ENCODE results near the gene TENT4B.

Gene TENT4B

GRCh38 chr16:50198802-50199403, 45.8 kb downstream of the TENT4B start:
- DNase-seq = no peak

GRCh38 chr16:50201787-50202186, 48.7 kb downstream of the TENT4B start:
- DNase-seq = no peak

- no peak for DNase-seq
Measured at GRCh38 chr16:50202926-50203624, 50.0 kb downstream of the TENT4B start.

GRCh38 chr16:50203681-50204080, 50.6 kb downstream of the TENT4B start:
- no peak for DNase-seq

GRCh38 chr16:50204453-50205108, 51.5 kb downstream of the TENT4B start:
- DNase-seq = no peak

- DNase-seq = no peak
Measured at GRCh38 chr16:50207652-50208051, 54.5 kb downstream of the TENT4B start.

GRCh38 chr16:50208460-50208931, 55.4 kb downstream of the TENT4B start:
- DNase-seq = no peak

GRCh38 chr16:50209546-50210265, 56.6 kb downstream of the TENT4B start:
- DNase-seq = no peak

- DNase-seq = peak; percentile 38
Measured at GRCh38 chr16:50210266-50211038, 57.3 kb downstream of the TENT4B start.

- DNase-seq = no peak
Measured at GRCh38 chr16:50213939-50214519, 60.9 kb downstream of the TENT4B start.

GRCh38 chr16:50215680-50216079, 62.6 kb downstream of the TENT4B start:
- no peak for DNase-seq

- DNase-seq = no peak
Measured at GRCh38 chr16:50216231-50216630, 63.1 kb downstream of the TENT4B start.

GRCh38 chr16:50219402-50219975, 66.4 kb downstream of the TENT4B start:
- DNase-seq = no peak

- DNase-seq = no peak
Measured at GRCh38 chr16:50224286-50224685, 71.2 kb downstream of the TENT4B start.

- DNase-seq = no peak
Measured at GRCh38 chr16:50227120-50227519, 74.0 kb downstream of the TENT4B start.

GRCh38 chr16:50227665-50228064, 74.6 kb downstream of the TENT4B start:
- no peak for DNase-seq

- no peak for DNase-seq
Measured at GRCh38 chr16:50228364-50228868, 75.3 kb downstream of the TENT4B start.

- DNase-seq = no peak
Measured at GRCh38 chr16:50229149-50229726, 76.1 kb downstream of the TENT4B start.

GRCh38 chr16:50234771-50235556, 81.9 kb downstream of the TENT4B start:
- DNase-seq = no peak

- DNase-seq = no peak
Measured at GRCh38 chr16:50235581-50235980, 82.5 kb downstream of the TENT4B start.

Data from GDM1 (cell line).